PC-9 (cell line): Measurements from ENCODE around the gene CHRNA9. TPM values are rescaled to one million over a fixed set of nuclear protein-coding genes. Genes with fewer than 3 reads are reported as not detected.

Experiments
- BruUV-seq: library from RNA; stranded (reverse); fragments of 400-500 nt; replicated peaks from 2 replicates; lab custom pipeline; 2021; lab: Mats Ljungman, UMichigan
- CTCF ChIA-PET: fragments of 300-600 bp; sonication (Branson Sonifier 250); formaldehyde crosslinking; loops from one replicate; lab custom pipeline; 2022; ENCODE audit warnings: antibody characterized with exemption; lab: Charles Lee
- POLR2A ChIA-PET: fragments of 300-600 bp; sonication (Branson Sonifier 250); formaldehyde crosslinking; loops from one replicate; lab custom pipeline; 2022; ENCODE audit warnings: antibody characterized with exemption; ENCODE audit not compliant: unreplicated experiment; lab: Charles Lee
- DNase-seq, 2 experiments: peaks; one replicate each; pipeline versions ENCODE4 v3.0.0 to v3.0.0-alpha.2; 2015 to 2022; ENCODE audit warnings: mixed read lengths in 1 of 2
- H2AFZ ChIP-seq: fragments of 200-600 bp; sonication (generic); 2 replicates; pipeline ENCODE4 v1.8.1; 2017; ENCODE audit warnings: antibody characterized with exemption
- H3F3A ChIP-seq: fragments of 200-600 bp; sonication (generic); 2 replicates; pipeline ENCODE4 v1.8.1; 2017; ENCODE audit warnings: antibody characterized with exemption, mild to moderate bottlenecking, low read depth; ENCODE audit not compliant: insufficient read depth
- H3K27ac ChIP-seq: fragments of 200-600 bp; sonication (generic); 2 replicates; pipeline ENCODE4 v1.6.1; 2016; ENCODE audit warnings: mixed run types
- H3K27me3 ChIP-seq: fragments of 200-600 bp; sonication (generic); 2 replicates; pipeline ENCODE4 v1.6.1; 2016; ENCODE audit warnings: low read depth, mixed run types; ENCODE audit not compliant: insufficient read depth
- H3K36me3 ChIP-seq: fragments of 200-600 bp; sonication (generic); 2 replicates; pipeline ENCODE4 v1.6.1; 2016; ENCODE audit warnings: low read depth, mixed run types
- H3K4me1 ChIP-seq: fragments of 200-600 bp; sonication (generic); replicated peaks from 2 replicates; pipeline ENCODE4 v1.6.1; 2016; ENCODE audit warnings: mixed run types; ENCODE audit not compliant: insufficient read depth
- H3K4me2 ChIP-seq: fragments of 200-600 bp; sonication (generic); 2 replicates; pipeline ENCODE4 v1.6.1; 2017; ENCODE audit warnings: mixed run types
- H3K4me3 ChIP-seq: fragments of 200-600 bp; sonication (generic); 2 replicates; pipeline ENCODE4 v1.6.1; 2016; ENCODE audit warnings: mixed run types
- H3K79me2 ChIP-seq: fragments of 200-600 bp; sonication (generic); 2 replicates; pipeline ENCODE4 v1.6.1; 2017; ENCODE audit warnings: low read depth, mixed run types
- H3K9me2 ChIP-seq: fragments of 200-600 bp; sonication (generic); 2 replicates; pipeline ENCODE4 v1.8.1; 2017; ENCODE audit warnings: mild to moderate bottlenecking; ENCODE audit not compliant: insufficient read depth
- H3K9me3 ChIP-seq: fragments of 200-600 bp; sonication (generic); 2 replicates; pipeline ENCODE4 v1.8.1; 2016; ENCODE audit warnings: low read depth; ENCODE audit not compliant: insufficient read depth
- H4K20me1 ChIP-seq: fragments of 200-600 bp; sonication (generic); 2 replicates; pipeline ENCODE4 v1.8.1; 2017; ENCODE audit not compliant: insufficient read depth
- CTCF ChIP-seq: fragments of 200-600 bp; sonication (generic); conservative IDR thresholded peaks from 2 replicates; pipeline ENCODE4 v1.6.1; 2017; ENCODE audit warnings: mixed run types, antibody characterized with exemption, mild to moderate bottlenecking, moderate library complexity
- EZH2 ChIP-seq: fragments of 200-600 bp; sonication (generic); IDR thresholded peaks from 2 replicates; pipeline ENCODE4 v1.8.0; 2017; ENCODE audit warnings: antibody characterized with exemption, low read depth
- intact Hi-C: fragments of 100-400 bp; cut with micrococcal nuclease; formaldehyde crosslinking; loops from one replicate; pipeline ENCODE4 v1.10.0; 2022; ENCODE audit not compliant: unreplicated experiment
- total RNA-seq: library from RNA; stranded (reverse); gene quantifications from 2 replicates; pipeline ENCODE4 v1.2.3, GENCODE V29; 2021

The CHRNA9 gene
- total RNA-seq, 1 experiment from 2014 or later = not detected

DNA sequence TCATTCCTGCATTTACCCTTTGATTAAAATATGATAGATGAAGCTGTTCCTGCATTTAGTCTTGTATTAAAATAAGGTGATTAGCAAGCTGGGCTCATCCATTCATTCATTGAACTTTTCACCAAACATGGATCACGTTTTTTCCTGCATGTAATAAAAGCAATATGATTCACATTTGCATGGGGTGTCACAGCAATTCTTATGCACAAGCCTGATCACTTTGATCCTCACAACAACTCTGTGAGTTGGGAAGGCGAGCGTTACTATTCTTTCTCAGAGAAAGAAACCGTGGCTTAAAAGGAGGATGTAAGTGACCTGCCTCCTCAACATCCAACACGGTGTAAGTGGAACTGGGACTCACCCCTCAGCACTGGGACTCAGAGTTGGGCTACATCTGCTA lies 20.0 kb downstream of the CHRNA9 start:
- no peak overlapping the region for H2AFZ ChIP-seq
- no peaks in the 10 kb centered on the region for H3K9me2 ChIP-seq
- no peaks in the 10 kb centered on the region for H3K79me2 ChIP-seq
- ChIA-PET POLR2A (no interaction called here), CTCF (interaction anchor here (0.7 kb wide), 1 partner anchor 1184 kb away, joined by 3 read pairs; no protein-coding TSS in a partner anchor)
- no peak for DNase-seq
- no peak overlapping the region for H3K4me2 ChIP-seq
- peaks cover 6% of the 10 kb centered on the region for H3F3A ChIP-seq
- intact Hi-C loops = no loop called here
- no peak for TF ChIP-seq EZH2
- no peak for TF ChIP-seq CTCF
- no peaks in the 10 kb centered on the region for H3K36me3 ChIP-seq
- H4K20me1 ChIP-seq = no peaks in the 10 kb centered on the region
- no peaks in the 10 kb centered on the region for H3K27me3 ChIP-seq
- no TSS peak for BruUV-seq
- no peaks in the 10 kb centered on the region for H3K9me3 ChIP-seq
- H3K4me1 ChIP-seq = peaks cover 5% of the 10 kb centered on the region
- no peak overlapping the region for H3K4me3 ChIP-seq
- H3K27ac ChIP-seq = no peak overlapping the region

- no TSS peak for BruUV-seq
- intact Hi-C loops = no loop called here
- Histone ChIP-seq H3K9me3 (peaks cover 5% of the 10 kb centered on the region), H3K36me3 (no peaks in the 10 kb centered on the region; the same call in 1 of the 2 replicates), H2AFZ (no peak overlapping the region), H3K27ac (no peak overlapping the region), H3F3A (peaks cover 10% of the 10 kb centered on the region), H3K27me3 (no peaks in the 10 kb centered on the region), H3K4me2 (no peak overlapping the region), H4K20me1 (no peaks in the 10 kb centered on the region), H3K4me3 (no peak overlapping the region), H3K9me2 (no peaks in the 10 kb centered on the region), H3K79me2 (no peaks in the 10 kb centered on the region), H3K4me1 (peaks cover 13% of the 10 kb centered on the region)
- TF ChIP-seq CTCF (no peak), EZH2 (no peak)
- ChIA-PET CTCF (no interaction called here), POLR2A (no interaction called here)
- DNase-seq = no peak
Measured at GRCh38 chr4:40357738-40358137, 22.6 kb downstream of the CHRNA9 start.

GRCh38 chr4:40361338-40361737 lies 26.2 kb downstream of the CHRNA9 start:
- POLR2A ChIA-PET = no interaction called here

More at GRCh38 chr4:40361338-40361737, 26.2 kb downstream of the CHRNA9 start:
- Histone ChIP-seq H2AFZ (no peak overlapping the region), H3K27me3 (no peaks in the 10 kb centered on the region), H3K9me3 (peaks cover 5% of the 10 kb centered on the region), H3K4me1 (peaks cover 47% of the 10 kb centered on the region), H3K27ac (no peak overlapping the region), H3F3A (peaks cover 42% of the 10 kb centered on the region), H4K20me1 (no peaks in the 10 kb centered on the region), H3K9me2 (0 out of 2 replicates have a peak, but pooled peaks cover 4% of the 10 kb centered on the region), H3K36me3 (no peaks in the 10 kb centered on the region; the same call in 1 of the 2 replicates), H3K79me2 (no peaks in the 10 kb centered on the region), H3K4me3 (no peak overlapping the region), H3K4me2 (no peak overlapping the region)
- no peak for DNase-seq
- CTCF ChIA-PET = no interaction called here
- intact Hi-C loops = no loop called here
- no peak for TF ChIP-seq EZH2
- no TSS peak for BruUV-seq
